GM12878 (cell line): ENCODE results near the gene FAM193B. TPM values are rescaled to one million over a fixed set of nuclear protein-coding genes. Genes with fewer than 3 reads are reported as not detected.

Experiments
- ATAC-seq: fragments of 200-7000 bp; cut with Tn5 transposase; 3 replicates; pipeline ENCODE4 v1.9.1; 2020; ENCODE audit warnings: mild to moderate bottlenecking, moderate library complexity
- BruUV-seq: library from RNA; stranded (reverse); fragments of 400-500 nt; replicated peaks from 2 replicates; lab custom pipeline; 2021; lab: Mats Ljungman, UMichigan
- CTCF ChIA-PET: fragments of 300-600 bp; sonication (Branson Sonifier 250); formaldehyde crosslinking; extraction: SDS; loops from one replicate; lab custom pipeline; 2021; ENCODE audit warnings: inconsistent platforms; lab: Yijun Ruan, JAX
- POLR2A ChIA-PET: fragments of 350-600 bp; formaldehyde crosslinking; extraction: SDS; loops from one replicate; lab custom pipeline; 2021; ENCODE audit warnings: inconsistent platforms; lab: Charles Lee
- RAD21 ChIA-PET: fragments of 300-600 bp; sonication (Branson Sonifier 250); formaldehyde crosslinking; loops from one replicate; lab custom pipeline; 2023; ENCODE audit warnings: antibody characterized with exemption; ENCODE audit not compliant: unreplicated experiment; lab: Charles Lee
- SMC1A ChIA-PET: fragments of 300-600 bp; sonication (Branson Sonifier 250); formaldehyde crosslinking; loops from one replicate; lab custom pipeline; 2023; ENCODE audit not compliant: unreplicated experiment, uncharacterized antibody; lab: Charles Lee
- DNase-seq: peaks from one replicate; pipeline ENCODE4 v3.0.0-alpha.2; 2011; ENCODE audit warnings: low read depth, low spot score
- FAIRE-seq: peaks from 3 replicates; lab custom pipeline; 2011; peaks lifted over from hg19 to GRCh38; lab: Jason Lieb, UNC
- H2AFZ ChIP-seq: 2 replicates; pipeline ENCODE4 v1.6.0; 2011; ENCODE audit warnings: low read depth, low read length, control low read depth; ENCODE audit not compliant: control insufficient read depth
- H3K27ac ChIP-seq: 2 replicates; pipeline ENCODE4 v1.5.1; 2011; ENCODE audit warnings: control low read depth; ENCODE audit not compliant: control insufficient read depth, insufficient read depth
- H3K27me3 ChIP-seq, 2 experiments: replicated peaks in 1 of 2; 2 replicates each; pipeline versions ENCODE4 v1.6.0 to v1.6.1; 2011; ENCODE audit warnings: low read length in 1 of 2; ENCODE audit not compliant: control insufficient read depth in 2 of 2, insufficient read depth in 2 of 2
- H3K36me3 ChIP-seq, 2 experiments: 2 replicates each; pipeline ENCODE4 v1.5.1; 2011; ENCODE audit warnings: low read length in 1 of 2; ENCODE audit not compliant: control insufficient read depth in 2 of 2, insufficient read depth in 2 of 2
- H3K4me1 ChIP-seq: 2 replicates; pipeline ENCODE4 v1.6.1; 2011; ENCODE audit warnings: mild to moderate bottlenecking, low read length, moderate library complexity, mixed read lengths; ENCODE audit not compliant: control insufficient read depth, insufficient read depth
- H3K4me2 ChIP-seq: 2 replicates; pipeline ENCODE4 v1.6.0; 2011; ENCODE audit warnings: control low read depth; ENCODE audit not compliant: control insufficient read depth, insufficient read depth
- H3K4me3 ChIP-seq: fragments of 200-600 bp; sonication (generic); 2 replicates; pipeline ENCODE4 v1.5.1; 2016
- H3K79me2 ChIP-seq: 2 replicates; pipeline ENCODE4 v1.6.0; 2011; ENCODE audit warnings: low read length; ENCODE audit not compliant: control insufficient read depth, insufficient read depth
- H3K9ac ChIP-seq: 2 replicates; pipeline ENCODE4 v1.8.0; 2011; ENCODE audit warnings: low read length, control low read depth, mixed read lengths; ENCODE audit not compliant: control insufficient read depth, insufficient read depth
- H3K9me3 ChIP-seq: replicated peaks from 3 replicates; pipeline ENCODE4 v1.5.1; 2011; ENCODE audit warnings: mild to moderate bottlenecking, low read length; ENCODE audit not compliant: control insufficient read depth, insufficient read depth
- H4K20me1 ChIP-seq: 2 replicates; pipeline ENCODE4 v1.6.0; 2011; ENCODE audit not compliant: control insufficient read depth, insufficient read depth
- BRCA1 ChIP-seq: IDR thresholded peaks from 2 replicates; pipeline ENCODE4 v1.6.1; 2011; ENCODE audit warnings: low read depth, low read length, improper control_type of control experiment
- DPF2 ChIP-seq: fragments of 450-650 bp; IDR thresholded peaks from 2 replicates; pipeline ENCODE4 v1.6.1; 2017; ENCODE audit warnings: mild to moderate bottlenecking
- EP300 ChIP-seq, 2 experiments: fragments of 150-350 bp in 1 of 2; IDR thresholded peaks; 2 replicates each; pipeline ENCODE4 v1.6.1; 2011 to 2012; ENCODE audit warnings: low read depth in 2 of 2, low read length in 2 of 2, borderline replicate concordance in 1 of 2, improper control_type of control experiment in 1 of 2, inconsistent platforms in 1 of 2; ENCODE audit not compliant: control insufficient read depth in 1 of 2
- HDAC6 ChIP-seq: fragments of 200-600 bp; sonication (generic); IDR thresholded peaks from one replicate; pipeline ENCODE4 v1.8.0; 2017; ENCODE audit warnings: antibody characterized with exemption; ENCODE audit not compliant: unreplicated experiment
- MEF2A ChIP-seq: IDR thresholded peaks from 2 replicates; pipeline ENCODE4 v1.6.1; 2011; ENCODE audit warnings: low read depth, mild to moderate bottlenecking, low read length, moderate library complexity; ENCODE audit not compliant: insufficient read depth
- NFYA ChIP-seq: IDR thresholded peaks from 2 replicates; pipeline ENCODE4 v1.6.1; 2011; ENCODE audit warnings: low read depth, mild to moderate bottlenecking, low read length, improper control_type of control experiment, borderline replicate concordance
- NR2C2 ChIP-seq: IDR thresholded peaks from 2 replicates; pipeline ENCODE4 v1.6.1; 2011; ENCODE audit warnings: borderline replicate concordance, low read depth; ENCODE audit not compliant: control insufficient read depth, insufficient read length
- RAD51 ChIP-seq: fragments of 450-650 bp; IDR thresholded peaks from 2 replicates; pipeline ENCODE4 v1.6.1; 2016; ENCODE audit warnings: moderate library complexity, mild to moderate bottlenecking, inconsistent platforms
- RB1 ChIP-seq: fragments of 450-650 bp; formaldehyde crosslinking; IDR thresholded peaks from 2 replicates; pipeline ENCODE4 v1.6.1; 2017; ENCODE audit warnings: mild to moderate bottlenecking, borderline replicate concordance
- SREBF1 ChIP-seq: IDR thresholded peaks from 2 replicates; pipeline ENCODE4 v1.6.1; 2012; ENCODE audit warnings: mild to moderate bottlenecking, low read length
- SREBF2 ChIP-seq: IDR thresholded peaks from 2 replicates; pipeline ENCODE4 v1.6.1; 2012; ENCODE audit warnings: mild to moderate bottlenecking, low read length
- TAF1 ChIP-seq: IDR thresholded peaks from 2 replicates; pipeline ENCODE4 v1.6.1; 2011; ENCODE audit warnings: mild to moderate bottlenecking, low read depth, low read length, borderline replicate concordance
- TCF7 ChIP-seq: IDR thresholded peaks from 2 replicates; pipeline ENCODE4 v1.6.1; 2014; ENCODE audit warnings: antibody characterized with exemption, borderline replicate concordance
- YBX1 ChIP-seq: fragments of 450-650 bp; IDR thresholded peaks from 2 replicates; pipeline ENCODE4 v1.6.1; 2016; ENCODE audit warnings: antibody characterized with exemption
- WGBS: methylation state at CpG from one replicate; pipeline ENCODE4 v1.1.6; 2016; ENCODE audit warnings: low lambda C conversion rate; ENCODE audit not compliant: insufficient replicate concordance, insufficient coverage; ENCODE audit errors: missing lambda C conversion rate; 5-methylcytosine and 5-hydroxymethylcytosine counted together
- in situ Hi-C: fragments of 300-500 bp; cut with MboI; formaldehyde crosslinking; loops from 9 replicates; pipeline ENCODE4 v1.14.3; 2018; ENCODE audit warnings: mixed read lengths
- intact Hi-C: fragments of 100-400 bp; cut with micrococcal nuclease; formaldehyde crosslinking; loops from one replicate; pipeline ENCODE4 v1.14.2; 2022; ENCODE audit not compliant: unreplicated experiment
- polyA plus RNA-seq, 11 experiments: library from polyadenylated mRNA; depleted of rRNA in 4 of 11; unstranded in 6 of 11; stranded (reverse) in 5 of 11; fragments of >200 nt; fragmentation: Nextera tagmentation in 4 of 11; fragmentation: Illumina TruSeq in 1 of 11; extraction: Ambion mirVana in 4 of 11; extraction: Trizol in 1 of 11; gene quantifications; 1 replicate in 1 of 11; 2 replicates in 10 of 11; pipeline versions ENCODE4 v1.2.1 to v1.2.3, GENCODE V29; 2011 to 2016; ENCODE audit warnings: inconsistent platforms in 2 of 11, missing spikeins in 2 of 11, low read depth in 1 of 11
- total RNA-seq, 4 experiments: library from RNA; depleted of rRNA in 3 of 4; stranded (reverse); fragments of >200 nt in 3 of 4; fragmentation: Illumina TruSeq in 1 of 4; extraction: Trizol in 1 of 4; gene quantifications; 2 replicates each; pipeline versions ENCODE4 v1.2.1 to v1.2.3, GENCODE V29; 2013 to 2021
- TF ChIP-seq, protein P1 (sequence below): fragments of 450-650 bp; IDR thresholded peaks from 2 replicates; pipeline ENCODE4 v1.6.1; 2016; ENCODE audit warnings: mild to moderate bottlenecking
- TF ChIP-seq, protein P2 (sequence below): fragments of 450-650 bp; IDR thresholded peaks from 2 replicates; pipeline ENCODE4 v1.6.1; 2018; ENCODE audit warnings: borderline replicate concordance, mild to moderate bottlenecking; ENCODE audit not compliant: partially characterized antibody
- TF ChIP-seq, protein P3 (sequence below): IDR thresholded peaks from 2 replicates; pipeline ENCODE4 v1.6.1; 2012; ENCODE audit warnings: low read depth, low read length, improper control_type of control experiment

FAM193B gene
- total and polyA plus RNA-seq, 10 of the 15 experiments (the other 5 are each of a cell fraction or from before 2014, with no cell fraction given): 3.3 to 47.0 (median 25.1) TPM

DNA sequence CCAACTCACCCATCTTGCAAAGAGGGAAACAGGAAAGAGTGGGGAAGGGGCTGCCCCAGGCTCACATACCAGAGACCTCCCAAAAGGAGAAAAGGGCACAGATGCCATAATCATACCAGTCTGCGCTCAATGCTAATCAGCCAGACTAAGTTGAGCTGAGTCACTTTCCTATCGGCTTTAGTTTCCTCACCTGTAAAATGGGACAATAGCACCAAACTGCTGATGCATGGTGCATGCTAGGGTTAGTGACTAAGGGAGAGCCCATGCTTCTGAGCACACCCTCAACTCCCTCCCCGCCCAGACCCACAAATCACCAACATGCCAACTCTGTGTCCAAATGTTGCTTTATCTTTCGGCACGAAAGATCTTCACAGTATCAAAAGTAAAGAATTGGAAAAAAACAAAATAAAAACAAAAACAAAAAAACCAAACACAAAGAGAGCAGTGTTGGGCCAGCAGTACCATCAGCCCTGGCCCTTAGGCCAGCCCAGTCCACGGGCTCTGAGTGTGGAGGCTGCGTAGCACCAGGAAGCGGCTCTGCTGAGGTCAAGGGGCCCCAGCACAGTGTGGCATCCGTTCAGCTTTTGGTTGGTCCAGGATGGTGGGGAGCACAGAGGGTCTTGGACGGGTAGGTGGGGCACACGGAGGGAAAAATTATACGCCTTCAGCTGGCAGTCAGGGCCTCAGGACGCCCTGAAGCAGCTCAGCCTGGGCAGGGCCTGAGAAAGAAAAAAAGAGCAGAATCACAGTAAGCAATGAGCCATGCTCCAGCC, 34.7 kb downstream of the FAM193B start:
- Histone ChIP-seq H3K27ac (no peak overlapping the region), H3K79me2 (peaks cover 28% of the 10 kb centered on the region), H3K4me3 (no peak overlapping the region), H3K9ac (no peak overlapping the region), H3K9me3 (no peaks in the 10 kb centered on the region), H4K20me1 (no peaks in the 10 kb centered on the region), H3K4me1 (peaks cover 12% of the 10 kb centered on the region), H3K36me3 (peaks cover 13 to 15% of the 10 kb centered on the region in 2 experiments; a peak in 3 of 4 replicates), H3K4me2 (no peak overlapping the region), H3K27me3 (no peaks in the 10 kb centered on the region), H2AFZ (no peak overlapping the region)
- RAD21 ChIA-PET: interaction anchor here (0.6 kb wide), 1 partner anchor 15 kb away, joined by 3 read pairs; no protein-coding TSS in a partner anchor
- intact Hi-C loops (loop anchor here (5.0 kb wide), 1 partner anchor 33 kb away; the partner anchor contains the start of gene FAM193B), in situ Hi-C loops (no loop called here)
- BruUV-seq: no TSS peak
- 79% methylated on average over 13 of the region's 13 CpGs for WGBS
- no peak for FAIRE-seq
- SMC1A ChIA-PET: interaction anchor here (1.2 kb wide), 1 partner anchor 9 kb away, joined by 3 read pairs; no protein-coding TSS in a partner anchor
- no peak for ATAC-seq
- no peak for DNase-seq
- POLR2A ChIA-PET: interaction anchor here (0.6 kb wide), 1 partner anchor 39 kb away, joined by 3 read pairs; no protein-coding TSS in a partner anchor
- CTCF ChIA-PET: interaction anchor here (1.2 kb wide), 1 partner anchor 102 kb away, joined by 3 read pairs; no protein-coding TSS in a partner anchor
- TF ChIP-seq EP300 (IDR thresholded peaks at IDR 0.05; ENCODE audit: borderline replicate concordance in 1 of 2, control insufficient read depth in 1 of 2, low read depth in 2 of 2, low read length in 2 of 2) (no peak), MEF2A (no peak), YBX1 (no peak), SREBF1 (no peak), NR2C2 (no peak), NFYA (no peak), DPF2 (no peak), BRCA1 (no peak), HDAC6 (no peak), SREBF2 (no peak), RAD51 (no peak), RB1 (no peak), TAF1 (no peak), TCF7 (no peak)
- TF ChIP-seq, protein P1, sequence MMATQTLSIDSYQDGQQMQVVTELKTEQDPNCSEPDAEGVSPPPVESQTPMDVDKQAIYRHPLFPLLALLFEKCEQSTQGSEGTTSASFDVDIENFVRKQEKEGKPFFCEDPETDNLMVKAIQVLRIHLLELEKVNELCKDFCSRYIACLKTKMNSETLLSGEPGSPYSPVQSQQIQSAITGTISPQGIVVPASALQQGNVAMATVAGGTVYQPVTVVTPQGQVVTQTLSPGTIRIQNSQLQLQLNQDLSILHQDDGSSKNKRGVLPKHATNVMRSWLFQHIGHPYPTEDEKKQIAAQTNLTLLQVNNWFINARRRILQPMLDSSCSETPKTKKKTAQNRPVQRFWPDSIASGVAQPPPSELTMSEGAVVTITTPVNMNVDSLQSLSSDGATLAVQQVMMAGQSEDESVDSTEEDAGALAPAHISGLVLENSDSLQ: no peak
- TF ChIP-seq, protein P2, sequence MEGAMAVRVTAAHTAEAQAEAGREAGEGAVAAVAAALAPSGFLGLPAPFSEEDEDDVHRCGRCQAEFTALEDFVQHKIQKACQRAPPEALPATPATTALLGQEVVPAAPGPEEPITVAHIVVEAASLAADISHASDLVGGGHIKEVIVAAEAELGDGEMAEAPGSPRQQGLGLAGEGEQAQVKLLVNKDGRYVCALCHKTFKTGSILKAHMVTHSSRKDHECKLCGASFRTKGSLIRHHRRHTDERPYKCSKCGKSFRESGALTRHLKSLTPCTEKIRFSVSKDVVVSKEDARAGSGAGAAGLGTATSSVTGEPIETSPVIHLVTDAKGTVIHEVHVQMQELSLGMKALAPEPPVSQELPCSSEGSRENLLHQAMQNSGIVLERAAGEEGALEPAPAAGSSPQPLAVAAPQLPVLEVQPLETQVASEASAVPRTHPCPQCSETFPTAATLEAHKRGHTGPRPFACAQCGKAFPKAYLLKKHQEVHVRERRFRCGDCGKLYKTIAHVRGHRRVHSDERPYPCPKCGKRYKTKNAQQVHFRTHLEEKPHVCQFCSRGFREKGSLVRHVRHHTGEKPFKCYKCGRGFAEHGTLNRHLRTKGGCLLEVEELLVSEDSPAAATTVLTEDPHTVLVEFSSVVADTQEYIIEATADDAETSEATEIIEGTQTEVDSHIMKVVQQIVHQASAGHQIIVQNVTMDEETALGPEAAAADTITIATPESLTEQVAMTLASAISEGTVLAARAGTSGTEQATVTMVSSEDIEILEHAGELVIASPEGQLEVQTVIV: no peak
- TF ChIP-seq, protein P3, sequence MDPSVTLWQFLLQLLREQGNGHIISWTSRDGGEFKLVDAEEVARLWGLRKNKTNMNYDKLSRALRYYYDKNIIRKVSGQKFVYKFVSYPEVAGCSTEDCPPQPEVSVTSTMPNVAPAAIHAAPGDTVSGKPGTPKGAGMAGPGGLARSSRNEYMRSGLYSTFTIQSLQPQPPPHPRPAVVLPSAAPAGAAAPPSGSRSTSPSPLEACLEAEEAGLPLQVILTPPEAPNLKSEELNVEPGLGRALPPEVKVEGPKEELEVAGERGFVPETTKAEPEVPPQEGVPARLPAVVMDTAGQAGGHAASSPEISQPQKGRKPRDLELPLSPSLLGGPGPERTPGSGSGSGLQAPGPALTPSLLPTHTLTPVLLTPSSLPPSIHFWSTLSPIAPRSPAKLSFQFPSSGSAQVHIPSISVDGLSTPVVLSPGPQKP: no peak
